Mesothelial cell of epicardium (in vitro differentiated cells): ENCODE results near the gene BAZ1B. TPM values are rescaled to one million over a fixed set of nuclear protein-coding genes. Genes with fewer than 3 reads are reported as not detected.
A peak's percentile ranks its signal among the peaks of the same experiment; 100 is the strongest.

Source experiments
- DNase-seq, 2 experiments: peaks; one replicate each; pipeline ENCODE4 v3.0.0; 2021; ENCODE audit warnings: low spot score in 2 of 2; ENCODE audit not compliant: unreplicated experiment in 2 of 2
- H3K27ac Mint-ChIP-seq: 2 replicates; pipeline ENCODE4 v1.8.0; 2021; ENCODE audit warnings: mixed read lengths
- H3K27me3 Mint-ChIP-seq: 2 replicates; pipeline ENCODE4 v1.8.0; 2021; ENCODE audit warnings: low read depth, mixed read lengths
- H3K36me3 Mint-ChIP-seq: 2 replicates; pipeline ENCODE4 v1.8.0; 2021; ENCODE audit warnings: mixed read lengths
- H3K4me1 Mint-ChIP-seq: 2 replicates; pipeline ENCODE4 v1.8.0; 2021; ENCODE audit warnings: mixed read lengths
- H3K4me3 Mint-ChIP-seq: 2 replicates; pipeline ENCODE4 v1.8.0; 2021; ENCODE audit warnings: mild to moderate bottlenecking, moderate library complexity, mixed read lengths
- H3K9me3 Mint-ChIP-seq: 2 replicates; pipeline ENCODE4 v1.8.0; 2021; ENCODE audit warnings: mixed read lengths
- CTCF ChIP-seq: fragments of 200-600 bp; sonication (generic); IDR thresholded peaks from one replicate; pipeline ENCODE4 v1.5.0; 2021; ENCODE audit warnings: antibody characterized with exemption; ENCODE audit not compliant: unreplicated experiment
- total RNA-seq: library from RNA; stranded (reverse); gene quantifications from 3 replicates; pipeline ENCODE4 v1.2.1, GENCODE V29; 2021

The BAZ1B gene
- total RNA-seq, 1 donor from 2014 or later, result 77.8 TPM

- no peaks in the 10 kb centered on the region for H3K9me3 Mint-ChIP-seq
- H3K27ac Mint-ChIP-seq, result no peak overlapping the region
- H3K4me3 Mint-ChIP-seq, result no peak overlapping the region
- H3K27me3 Mint-ChIP-seq, result no peaks in the 10 kb centered on the region
- TF ChIP-seq CTCF, result peak; percentile 97
- H3K36me3 Mint-ChIP-seq, result peaks cover 41% of the 10 kb centered on the region
- DNase-seq, result no peak
- H3K4me1 Mint-ChIP-seq, result peaks cover 6% of the 10 kb centered on the region
Measured at GRCh38 chr7:73451780-73452398, 70.2 kb downstream of the BAZ1B start.

- Mint-ChIP-seq H3K9me3 (no peaks in the 10 kb centered on the region), H3K4me3 (no peak overlapping the region), H3K27ac (no peak overlapping the region), H3K4me1 (peaks cover 6% of the 10 kb centered on the region), H3K27me3 (no peaks in the 10 kb centered on the region), H3K36me3 (peaks cover 41% of the 10 kb centered on the region)
- TF ChIP-seq CTCF, result no peak
- DNase-seq, result no peak
Measured at GRCh38 chr7:73449422-73449821, 72.7 kb downstream of the BAZ1B start.

GRCh38 chr7:73448609-73449008, 73.5 kb downstream of the BAZ1B start:
- TF ChIP-seq CTCF, result no peak
- peaks cover 4% of the 10 kb centered on the region for H3K4me1 Mint-ChIP-seq
- peaks cover 39% of the 10 kb centered on the region for H3K36me3 Mint-ChIP-seq
- no peak overlapping the region for H3K4me3 Mint-ChIP-seq
- H3K9me3 Mint-ChIP-seq, result no peaks in the 10 kb centered on the region
- H3K27ac Mint-ChIP-seq, result no peak overlapping the region
- no peaks in the 10 kb centered on the region for H3K27me3 Mint-ChIP-seq
- DNase-seq, result no peak

- Mint-ChIP-seq H3K27me3 (no peaks in the 10 kb centered on the region), H3K36me3 (peaks cover 49% of the 10 kb centered on the region)
Measured at GRCh38 chr7:73447121-73447733, 74.9 kb downstream of the BAZ1B start.

GRCh38 chr7:73446682-73447081, 75.4 kb downstream of the BAZ1B start:
- no peak overlapping the region for H3K27ac Mint-ChIP-seq

More at GRCh38 chr7:73447121-73447733, 74.9 kb downstream of the BAZ1B start:
- DNase-seq, result no peak
- H3K4me3 Mint-ChIP-seq, result no peak overlapping the region
- peak overlapping the region; percentile 47 for H3K27ac Mint-ChIP-seq
- peaks cover 4% of the 10 kb centered on the region for H3K4me1 Mint-ChIP-seq
- no peaks in the 10 kb centered on the region for H3K9me3 Mint-ChIP-seq
- TF ChIP-seq CTCF, result no peak

More at GRCh38 chr7:73446682-73447081, 75.4 kb downstream of the BAZ1B start:
- DNase-seq, result no peak
- Mint-ChIP-seq H3K36me3 (peaks cover 51% of the 10 kb centered on the region), H3K9me3 (no peaks in the 10 kb centered on the region), H3K4me3 (no peak overlapping the region), H3K27me3 (no peaks in the 10 kb centered on the region), H3K4me1 (peaks cover 4% of the 10 kb centered on the region)
- no peak for TF ChIP-seq CTCF
